Skeletal muscle satellite cell (primary cell): Measurements from ENCODE around the gene KIF26B.

ENCODE experiments used
- H3K27me3 ChIP-seq: 2 replicates; pipeline ENCODE4 v1.7.0; 2013; ENCODE audit warnings: low read length; ENCODE audit not compliant: control insufficient read depth, insufficient read depth
- H3K36me3 ChIP-seq: 2 replicates; pipeline ENCODE4 v1.7.0; 2013; ENCODE audit warnings: mild to moderate bottlenecking, control low read depth, low read length; ENCODE audit not compliant: insufficient read depth
- H3K4me1 ChIP-seq: 2 replicates; pipeline ENCODE4 v1.7.0; 2013; ENCODE audit warnings: low read length; ENCODE audit not compliant: control insufficient read depth, insufficient read depth
- H3K4me2 ChIP-seq: 2 replicates; pipeline ENCODE4 v1.7.0; 2013; ENCODE audit warnings: mild to moderate bottlenecking, low read length
- H3K4me3 ChIP-seq: 2 replicates; pipeline ENCODE4 v1.7.0; 2013; ENCODE audit warnings: low read length
- H3K9ac ChIP-seq: 2 replicates; pipeline ENCODE4 v1.7.0; 2013; ENCODE audit warnings: mild to moderate bottlenecking, low read depth, low read length, moderate library complexity
- H3K9me3 ChIP-seq: replicated peaks from 2 replicates; pipeline ENCODE4 v1.7.0; 2013; ENCODE audit warnings: mild to moderate bottlenecking, control low read depth, low read length

The KIF26B gene

DNA sequence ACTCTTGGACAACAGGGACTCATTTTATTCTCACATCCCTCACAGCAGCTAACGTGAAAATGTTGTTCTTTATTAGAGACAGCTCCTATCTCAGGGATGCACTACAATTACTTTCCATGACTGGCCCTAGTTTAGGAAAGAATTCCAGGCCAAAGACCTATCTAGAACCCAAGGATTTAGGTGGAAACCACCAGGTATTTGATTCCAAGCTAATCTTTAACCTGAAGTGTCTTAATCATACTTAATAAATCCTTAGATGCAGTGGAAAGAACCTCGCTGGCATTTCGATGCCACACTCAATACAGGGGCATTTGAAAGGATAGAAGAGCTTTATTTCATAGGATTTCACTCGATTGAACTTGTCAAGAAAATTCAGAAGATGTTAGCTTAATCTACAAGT lies 218.3 kb downstream of the KIF26B start:
- H3K27me3 ChIP-seq, result no peaks in the 10 kb centered on the region
- no peak overlapping the region for H3K4me2 ChIP-seq
- no peaks in the 10 kb centered on the region for H3K36me3 ChIP-seq
- no peaks in the 10 kb centered on the region for H3K4me1 ChIP-seq
- no peak overlapping the region for H3K9ac ChIP-seq
- H3K4me3 ChIP-seq, result no peak overlapping the region
- no peaks in the 10 kb centered on the region for H3K9me3 ChIP-seq

- H3K9me3 ChIP-seq, result no peaks in the 10 kb centered on the region
- H3K4me3 ChIP-seq, result no peak overlapping the region
- no peak overlapping the region for H3K9ac ChIP-seq
- no peak overlapping the region for H3K4me2 ChIP-seq
- no peaks in the 10 kb centered on the region for H3K36me3 ChIP-seq
- H3K4me1 ChIP-seq, result no peaks in the 10 kb centered on the region
- no peaks in the 10 kb centered on the region for H3K27me3 ChIP-seq
Measured at GRCh38 chr1:245375789-245376460, 221.1 kb downstream of the KIF26B start.

DNA sequence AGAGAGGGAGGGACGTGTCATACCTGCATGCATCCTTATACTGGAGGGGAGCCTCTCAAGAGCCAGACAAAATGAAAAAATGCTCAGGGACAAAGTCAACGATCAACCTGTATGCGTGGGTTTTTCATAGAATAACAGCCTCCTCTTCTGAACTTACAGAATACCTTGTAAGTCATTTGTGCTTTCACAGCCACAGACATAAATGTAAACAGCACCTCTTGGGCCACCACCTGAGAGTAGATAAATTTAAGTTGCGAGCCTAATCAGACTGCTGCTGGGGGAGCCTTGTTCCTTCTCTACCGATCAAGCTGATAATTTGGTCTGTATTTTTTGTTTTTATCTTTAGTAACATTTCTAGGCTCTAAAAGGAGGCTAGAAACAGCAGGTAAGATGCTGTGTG lies 223.1 kb downstream of the KIF26B start:
- no peak overlapping the region for H3K9ac ChIP-seq
- H3K4me2 ChIP-seq, result no peak overlapping the region
- no peaks in the 10 kb centered on the region for H3K9me3 ChIP-seq
- no peaks in the 10 kb centered on the region for H3K27me3 ChIP-seq
- no peaks in the 10 kb centered on the region for H3K36me3 ChIP-seq
- H3K4me1 ChIP-seq, result no peaks in the 10 kb centered on the region
- no peak overlapping the region for H3K4me3 ChIP-seq

DNA sequence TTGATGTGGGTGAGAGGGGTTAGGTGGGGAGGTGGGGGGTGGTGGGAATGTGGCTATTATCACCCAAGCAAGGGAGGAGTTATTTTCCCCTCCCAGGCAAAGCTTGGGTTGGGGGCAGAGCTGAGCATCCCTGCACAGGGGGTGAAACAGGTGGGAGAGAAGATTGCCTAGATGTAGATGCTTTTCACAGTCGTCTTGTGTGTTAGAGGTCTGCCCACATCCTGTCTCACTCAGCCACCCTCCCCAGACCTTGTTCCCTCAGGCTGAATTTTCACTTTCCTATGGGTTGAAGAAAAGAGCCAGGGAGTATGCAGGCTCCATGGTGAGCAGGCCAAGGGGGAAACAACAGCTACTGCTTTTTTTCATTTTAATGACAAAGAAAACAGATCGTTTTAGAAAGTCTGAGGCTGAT lies 223.5 kb downstream of the KIF26B start:
- H3K36me3 ChIP-seq, result no peaks in the 10 kb centered on the region
- no peak overlapping the region for H3K4me2 ChIP-seq
- no peaks in the 10 kb centered on the region for H3K27me3 ChIP-seq
- H3K9me3 ChIP-seq, result no peaks in the 10 kb centered on the region
- no peaks in the 10 kb centered on the region for H3K4me1 ChIP-seq
- no peak overlapping the region for H3K9ac ChIP-seq
- no peak overlapping the region for H3K4me3 ChIP-seq

GRCh38 chr1:245378745-245379144 lies 224.0 kb downstream of the KIF26B start:
- Histone ChIP-seq H3K4me1 (no peaks in the 10 kb centered on the region), H3K27me3 (no peaks in the 10 kb centered on the region), H3K36me3 (no peaks in the 10 kb centered on the region), H3K4me2 (no peak overlapping the region), H3K9me3 (no peaks in the 10 kb centered on the region), H3K4me3 (no peak overlapping the region), H3K9ac (no peak overlapping the region)

DNA sequence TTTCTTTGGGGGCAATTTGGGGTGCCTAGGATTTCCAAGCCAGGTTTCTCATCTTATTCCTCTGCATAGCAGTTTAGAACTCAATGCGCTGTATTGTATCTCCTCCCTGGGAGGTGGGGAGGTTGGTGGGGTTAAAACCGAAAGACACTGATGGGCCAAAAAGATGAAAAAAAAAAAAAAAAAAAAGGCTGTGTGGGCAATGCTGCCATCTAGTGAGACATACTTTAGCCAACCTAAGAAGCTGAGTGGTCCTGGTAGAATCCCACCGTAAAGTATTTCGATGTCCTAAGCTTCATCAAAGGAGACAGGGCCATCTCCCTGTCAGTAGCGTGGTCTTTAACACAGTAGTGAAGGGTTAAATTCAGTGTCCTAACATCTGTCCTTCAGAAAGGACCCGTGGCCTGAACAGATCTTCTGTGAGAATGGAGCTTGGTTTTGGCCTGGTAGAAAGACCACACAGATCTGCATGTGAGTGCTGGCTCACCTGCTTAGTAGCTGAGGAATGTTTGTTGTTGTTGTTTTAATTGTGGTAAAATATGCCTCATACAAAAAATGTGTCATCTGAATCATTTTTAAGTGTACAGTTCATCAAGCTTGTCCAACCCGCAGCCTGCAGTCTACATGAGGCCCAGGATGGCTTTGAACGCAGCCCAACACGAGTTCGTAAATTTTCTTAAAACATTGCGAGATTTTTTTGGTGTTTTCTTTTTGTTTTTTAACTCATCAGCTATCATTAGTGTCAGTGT lies 226.2 kb downstream of the KIF26B start:
- no peaks in the 10 kb centered on the region for H3K36me3 ChIP-seq
- no peak overlapping the region for H3K4me2 ChIP-seq
- no peaks in the 10 kb centered on the region for H3K4me1 ChIP-seq
- no peaks in the 10 kb centered on the region for H3K9me3 ChIP-seq
- H3K4me3 ChIP-seq, result no peak overlapping the region
- H3K27me3 ChIP-seq, result no peaks in the 10 kb centered on the region
- H3K9ac ChIP-seq, result no peak overlapping the region

DNA sequence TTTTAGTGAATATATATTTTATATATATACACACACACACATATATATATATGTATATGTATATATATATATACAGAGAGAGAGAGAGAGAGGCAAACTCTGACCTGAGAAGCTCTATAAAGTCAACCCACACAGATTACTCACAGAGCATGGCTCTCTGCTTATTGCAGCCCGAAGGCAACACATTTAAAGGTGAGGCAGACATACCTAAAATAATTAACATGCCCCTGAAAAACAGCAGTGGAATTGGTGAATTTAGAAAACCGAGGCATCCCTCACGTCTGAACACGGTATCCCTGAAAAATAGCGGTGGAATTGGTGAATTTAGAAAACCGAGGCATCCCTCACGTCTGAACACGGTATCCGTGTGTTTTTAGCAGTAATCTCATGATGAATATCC lies 228.2 kb downstream of the KIF26B start:
- no peaks in the 10 kb centered on the region for H3K27me3 ChIP-seq
- H3K4me2 ChIP-seq, result no peak overlapping the region
- no peaks in the 10 kb centered on the region for H3K9me3 ChIP-seq
- H3K4me3 ChIP-seq, result no peak overlapping the region
- no peaks in the 10 kb centered on the region for H3K4me1 ChIP-seq
- H3K36me3 ChIP-seq, result no peaks in the 10 kb centered on the region
- no peak overlapping the region for H3K9ac ChIP-seq

DNA sequence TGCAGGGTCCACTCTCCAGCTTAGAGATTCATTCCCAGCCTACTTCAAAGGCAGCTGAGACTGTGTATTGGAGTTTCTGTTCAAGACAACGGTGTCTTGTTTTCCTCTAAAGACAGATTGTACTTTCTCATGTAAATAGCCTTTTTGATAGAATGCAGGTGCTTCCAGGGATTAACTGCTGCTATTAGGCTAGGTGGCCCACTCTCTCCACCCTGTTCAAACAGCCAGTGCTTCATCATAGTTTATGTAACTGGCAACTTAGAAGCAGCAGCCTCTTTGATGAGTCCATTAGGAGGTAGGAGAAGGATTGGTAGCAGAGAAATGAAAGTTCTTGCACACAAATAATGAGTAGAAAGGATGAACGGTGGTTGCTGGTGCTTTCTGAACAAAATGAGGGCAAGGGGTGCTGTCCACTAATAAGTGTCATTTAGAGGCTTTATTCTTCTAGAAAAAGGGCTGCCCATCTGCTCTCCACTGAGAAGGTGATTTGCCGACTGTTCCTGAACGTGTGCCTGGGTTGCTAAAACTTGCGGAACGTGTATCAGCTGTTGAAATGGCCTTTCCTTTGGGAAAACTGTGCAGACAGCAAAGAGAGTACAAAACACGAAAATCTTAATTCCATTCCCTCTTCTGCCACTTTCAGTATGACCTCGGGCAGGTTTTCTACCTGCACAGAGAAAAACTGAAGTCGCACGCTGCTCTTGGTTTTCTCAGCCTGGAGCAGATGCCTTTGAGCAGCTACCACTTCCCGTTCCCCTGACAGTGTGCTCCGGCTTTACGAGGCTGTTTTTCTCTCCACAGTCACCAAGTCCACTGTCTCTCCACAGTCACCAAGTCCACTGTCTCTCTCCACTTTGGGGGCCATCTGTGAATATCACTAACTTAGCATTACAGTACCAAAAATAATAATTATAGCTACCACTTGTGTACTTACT lies 228.9 kb downstream of the KIF26B start:
- no peak overlapping the region for H3K4me3 ChIP-seq
- no peak overlapping the region for H3K9ac ChIP-seq
- H3K4me2 ChIP-seq, result no peak overlapping the region
- no peaks in the 10 kb centered on the region for H3K27me3 ChIP-seq
- no peaks in the 10 kb centered on the region for H3K4me1 ChIP-seq
- H3K36me3 ChIP-seq, result no peaks in the 10 kb centered on the region
- H3K9me3 ChIP-seq, result no peaks in the 10 kb centered on the region

GRCh38 chr1:245386297-245386971 lies 231.6 kb downstream of the KIF26B start:
- H3K4me1 ChIP-seq, result no peaks in the 10 kb centered on the region
- no peaks in the 10 kb centered on the region for H3K27me3 ChIP-seq
- no peaks in the 10 kb centered on the region for H3K36me3 ChIP-seq
- no peak overlapping the region for H3K9ac ChIP-seq
- H3K4me2 ChIP-seq, result no peak overlapping the region
- no peaks in the 10 kb centered on the region for H3K9me3 ChIP-seq
- H3K4me3 ChIP-seq, result no peak overlapping the region

DNA sequence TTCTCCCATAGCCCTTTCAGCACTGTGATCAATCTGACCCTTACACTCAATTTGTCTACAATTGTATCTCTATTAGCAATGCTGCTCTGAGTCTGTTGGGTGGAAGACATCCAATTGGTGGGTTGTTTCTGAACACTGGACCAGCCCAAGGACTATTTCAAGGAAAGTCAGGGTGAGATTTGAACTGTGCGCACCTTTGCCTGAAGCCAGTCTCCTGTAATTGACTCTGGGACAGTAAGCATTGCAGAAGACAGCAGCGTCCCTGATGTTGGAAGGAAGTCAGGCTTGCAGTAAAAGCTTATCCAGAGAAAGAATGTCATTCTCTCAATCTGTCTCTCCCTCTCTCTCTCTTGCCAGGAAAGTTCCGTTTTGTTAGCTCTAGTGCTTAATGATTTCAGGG lies 233.9 kb downstream of the KIF26B start:
- H3K4me1 ChIP-seq, result no peaks in the 10 kb centered on the region
- H3K27me3 ChIP-seq, result no peaks in the 10 kb centered on the region
- H3K9ac ChIP-seq, result no peak overlapping the region
- no peak overlapping the region for H3K4me2 ChIP-seq
- H3K9me3 ChIP-seq, result no peaks in the 10 kb centered on the region
- no peaks in the 10 kb centered on the region for H3K36me3 ChIP-seq
- no peak overlapping the region for H3K4me3 ChIP-seq

DNA sequence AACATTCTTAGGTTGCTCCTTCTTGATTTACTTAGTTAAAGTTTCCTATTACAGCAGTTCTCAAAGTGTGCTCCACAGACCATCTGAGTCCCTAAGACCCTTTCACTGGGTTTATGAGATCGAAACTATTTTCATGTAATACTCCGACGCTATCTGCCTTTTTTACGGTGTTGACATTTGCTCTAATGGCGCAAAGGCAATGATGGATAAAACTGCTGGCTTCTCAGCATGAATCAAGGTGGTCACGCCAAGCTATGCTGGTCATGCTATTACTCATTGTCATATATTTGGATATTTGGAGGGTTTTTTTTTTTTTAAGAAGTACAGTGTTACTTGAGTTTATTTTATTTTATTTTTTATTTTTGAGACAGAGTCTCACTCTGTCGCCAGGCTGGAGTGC lies 235.1 kb downstream of the KIF26B start:
- Histone ChIP-seq H3K9ac (no peak overlapping the region), H3K36me3 (no peaks in the 10 kb centered on the region), H3K9me3 (no peaks in the 10 kb centered on the region), H3K4me3 (no peak overlapping the region), H3K27me3 (no peaks in the 10 kb centered on the region), H3K4me2 (no peak overlapping the region), H3K4me1 (no peaks in the 10 kb centered on the region)
